Measurements from ENCODE around the gene ATAD3A. TPM values are rescaled to one million over a fixed set of nuclear protein-coding genes. Genes with fewer than 3 reads are reported as not detected.
"Not testable (repeated sequence)": the region's sequence is repeated elsewhere in the genome, so short reads cannot be mapped to it uniquely, and the experiment has no call there.

ATAD3A gene
- total RNA-seq, 2 experiments from 2014 or later = 51.6 to 57.4 TPM

GRCh38 chr1:1528301-1529267 is 16.6 kb downstream of the ATAD3A start:
- POLR2A ChIA-PET = no interaction called here
- CTCF ChIA-PET = no interaction called here
- no peaks in the 10 kb centered on the region for H3K4me1 Mint-ChIP-seq (ENCODE audit: low read depth)
- ATAC-seq (no peak), DNase-seq (no peak)
- H3K27me3 Mint-ChIP-seq (ENCODE audit: low read depth) = no peaks in the 10 kb centered on the region
- peaks cover 50% of the 10 kb centered on the region for H3K36me3 Mint-ChIP-seq (ENCODE audit: low read depth)
- H3K9me3 Mint-ChIP-seq (ENCODE audit: insufficient read depth) = no peaks in the 10 kb centered on the region
- H3K27ac Mint-ChIP-seq = no peak overlapping the region
- no peak overlapping the region for H3K4me3 Mint-ChIP-seq

- Mint-ChIP-seq H3K27me3 (ENCODE audit: low read depth) (no peaks in the 10 kb centered on the region), H3K4me3 (no peak overlapping the region), H3K9me3 (ENCODE audit: insufficient read depth) (no peaks in the 10 kb centered on the region), H3K36me3 (ENCODE audit: low read depth) (peaks cover 50% of the 10 kb centered on the region), H3K4me1 (ENCODE audit: low read depth) (no peaks in the 10 kb centered on the region), H3K27ac (no peak overlapping the region)
- POLR2A ChIA-PET = no interaction called here
- DNase-seq (no peak), ATAC-seq (no peak)
- CTCF ChIA-PET = no interaction called here
Observed at GRCh38 chr1:1529321-1529720, 17.4 kb downstream of the ATAD3A start.

GRCh38 chr1:1529936-1530335 is 18.0 kb downstream of the ATAD3A start:
- Mint-ChIP-seq H3K4me3 (no peak overlapping the region), H3K9me3 (ENCODE audit: insufficient read depth) (no peaks in the 10 kb centered on the region), H3K27me3 (ENCODE audit: low read depth) (no peaks in the 10 kb centered on the region), H3K36me3 (ENCODE audit: low read depth) (peaks cover 50% of the 10 kb centered on the region), H3K4me1 (ENCODE audit: low read depth) (no peaks in the 10 kb centered on the region), H3K27ac (no peak overlapping the region)
- ChIA-PET CTCF (no interaction called here), POLR2A (no interaction called here)
- no peak for DNase-seq
- no peak for ATAC-seq

- Mint-ChIP-seq H3K36me3 (ENCODE audit: low read depth) (peaks cover 46% of the 10 kb centered on the region), H3K9me3 (ENCODE audit: insufficient read depth) (no peaks in the 10 kb centered on the region), H3K4me1 (ENCODE audit: low read depth) (no peaks in the 10 kb centered on the region), H3K27me3 (ENCODE audit: low read depth) (no peaks in the 10 kb centered on the region), H3K4me3 (no peak overlapping the region), H3K27ac (no peak overlapping the region)
- DNase-seq (no peak), ATAC-seq (no peak)
- CTCF ChIA-PET = no interaction called here
- POLR2A ChIA-PET = no interaction called here
Observed at GRCh38 chr1:1531947-1532346, 20.0 kb downstream of the ATAD3A start.

- CTCF ChIA-PET; POLR2A ChIA-PET; DNase-seq; H3K4me1 Mint-ChIP-seq (ENCODE audit: low read depth); H3K27me3 Mint-ChIP-seq (ENCODE audit: low read depth); H3K4me3 Mint-ChIP-seq; H3K27ac Mint-ChIP-seq; ATAC-seq; H3K9me3 Mint-ChIP-seq (ENCODE audit: insufficient read depth): not testable (repeated sequence)
- peaks cover 38% of the 10 kb centered on the region for H3K36me3 Mint-ChIP-seq (ENCODE audit: low read depth)
Observed at GRCh38 chr1:1533176-1533893, 21.4 kb downstream of the ATAD3A start.

- H3K9me3 Mint-ChIP-seq (ENCODE audit: insufficient read depth); POLR2A ChIA-PET; H3K27me3 Mint-ChIP-seq (ENCODE audit: low read depth); H3K27ac Mint-ChIP-seq; H3K4me3 Mint-ChIP-seq; DNase-seq; ATAC-seq; H3K4me1 Mint-ChIP-seq (ENCODE audit: low read depth); CTCF ChIA-PET: not testable (repeated sequence)
- H3K36me3 Mint-ChIP-seq (ENCODE audit: low read depth) = peaks cover 32% of the 10 kb centered on the region
Observed at GRCh38 chr1:1533894-1534291, 21.9 kb downstream of the ATAD3A start.

GRCh38 chr1:1534401-1535154 is 22.6 kb downstream of the ATAD3A start:
- ChIA-PET CTCF (no interaction called here), POLR2A (no interaction called here)
- no peak for ATAC-seq
- no peak overlapping the region for H3K4me3 Mint-ChIP-seq
- H3K36me3 Mint-ChIP-seq (ENCODE audit: low read depth) = peaks cover 26% of the 10 kb centered on the region
- H3K27ac Mint-ChIP-seq = no peak overlapping the region
- no peaks in the 10 kb centered on the region for H3K9me3 Mint-ChIP-seq (ENCODE audit: insufficient read depth)
- no peaks in the 10 kb centered on the region for H3K27me3 Mint-ChIP-seq (ENCODE audit: low read depth)
- no peaks in the 10 kb centered on the region for H3K4me1 Mint-ChIP-seq (ENCODE audit: low read depth)
- DNase-seq = no peak

GRCh38 chr1:1535201-1536018 is 23.4 kb downstream of the ATAD3A start:
- Mint-ChIP-seq H3K4me3 (no peak overlapping the region), H3K27me3 (ENCODE audit: low read depth) (no peaks in the 10 kb centered on the region), H3K36me3 (ENCODE audit: low read depth) (peaks cover 18% of the 10 kb centered on the region), H3K27ac (no peak overlapping the region), H3K4me1 (ENCODE audit: low read depth) (no peaks in the 10 kb centered on the region), H3K9me3 (ENCODE audit: insufficient read depth) (no peaks in the 10 kb centered on the region)
- ATAC-seq (no peak), DNase-seq (no peak)
- CTCF ChIA-PET = no interaction called here
- POLR2A ChIA-PET = no interaction called here

GRCh38 chr1:1536019-1536937 is 24.3 kb downstream of the ATAD3A start:
- no peaks in the 10 kb centered on the region for H3K27me3 Mint-ChIP-seq (ENCODE audit: low read depth)
- ATAC-seq (no peak), DNase-seq (no peak)
- H3K27ac Mint-ChIP-seq = peak overlapping the region; percentile 46
- no peaks in the 10 kb centered on the region for H3K4me1 Mint-ChIP-seq (ENCODE audit: low read depth)
- CTCF ChIA-PET = no interaction called here
- H3K36me3 Mint-ChIP-seq (ENCODE audit: low read depth) = peaks cover 14% of the 10 kb centered on the region
- no peak overlapping the region for H3K4me3 Mint-ChIP-seq
- POLR2A ChIA-PET = no interaction called here
- H3K9me3 Mint-ChIP-seq (ENCODE audit: insufficient read depth) = no peaks in the 10 kb centered on the region

GRCh38 chr1:1536938-1537546 is 25.1 kb downstream of the ATAD3A start:
- Mint-ChIP-seq H3K4me3 (no peak overlapping the region), H3K4me1 (ENCODE audit: low read depth) (peaks cover 5% of the 10 kb centered on the region), H3K9me3 (ENCODE audit: insufficient read depth) (no peaks in the 10 kb centered on the region), H3K27me3 (ENCODE audit: low read depth) (no peaks in the 10 kb centered on the region), H3K27ac (peak overlapping the region; percentile 46), H3K36me3 (ENCODE audit: low read depth) (peaks cover 16% of the 10 kb centered on the region)
- ATAC-seq (no peak), DNase-seq (no peak)
- ChIA-PET POLR2A (no interaction called here), CTCF (no interaction called here)

All from activated CD8-positive, alpha-beta T cell treated with anti-CD3 and anti-CD28 coated beads, Interleukin-2, amount 10 ng/mL, durations not matched to agents 7 days and 5 days (primary cell).